H9 (cell line): ENCODE results near the gene THSD4. TPM values are rescaled to one million over a fixed set of nuclear protein-coding genes. Genes with fewer than 3 reads are reported as not detected.

Experiments used
- DNase-seq: peaks from one replicate; pipeline ENCODE4 v3.0.0-alpha.2; 2017
- H2AFZ ChIP-seq: one replicate; pipeline ENCODE4 v1.6.1; 2013; ENCODE audit warnings: mild to moderate bottlenecking, low read length, control low read depth, moderate library complexity
- H2AK5ac ChIP-seq: 2 replicates; pipeline ENCODE4 v1.6.1; 2013; ENCODE audit warnings: low read length, control low read depth, mixed read lengths; ENCODE audit not compliant: insufficient read length
- H2BK120ac ChIP-seq: one replicate; pipeline ENCODE4 v1.6.1; 2013; ENCODE audit warnings: low read depth, mild to moderate bottlenecking, low read length, control low read depth, inconsistent platforms; ENCODE audit not compliant: poor library complexity, severe bottlenecking
- H2BK12ac ChIP-seq: 2 replicates; pipeline ENCODE4 v1.6.1; 2013; ENCODE audit warnings: low read length, control low read depth, mixed read lengths, low read depth; ENCODE audit not compliant: insufficient read length
- H2BK15ac ChIP-seq: 2 replicates; pipeline ENCODE4 v1.6.1; 2013; ENCODE audit warnings: low read depth, low read length, control low read depth
- H2BK20ac ChIP-seq: one replicate; pipeline ENCODE4 v1.6.1; 2013; ENCODE audit warnings: low read depth, mild to moderate bottlenecking, low read length, control low read depth, inconsistent platforms; ENCODE audit not compliant: poor library complexity, severe bottlenecking
- H2BK5ac ChIP-seq: 2 replicates; pipeline ENCODE4 v1.6.1; 2013; ENCODE audit warnings: low read length, control low read depth, mixed read lengths; ENCODE audit not compliant: insufficient read length
- H3K14ac ChIP-seq: 2 replicates; pipeline ENCODE4 v1.6.1; 2013; ENCODE audit warnings: low read length, control low read depth; ENCODE audit not compliant: insufficient read depth
- H3K18ac ChIP-seq: 2 replicates; pipeline ENCODE4 v1.6.1; 2013; ENCODE audit warnings: low read depth, mild to moderate bottlenecking, mixed read lengths, low read length, control low read depth; ENCODE audit not compliant: insufficient read length
- H3K23ac ChIP-seq: 2 replicates; pipeline ENCODE4 v1.6.1; 2013; ENCODE audit warnings: low read length, control low read depth, mixed read lengths, low read depth; ENCODE audit not compliant: insufficient read length
- H3K23me2 ChIP-seq: 2 replicates; pipeline ENCODE4 v1.6.1; 2013; ENCODE audit warnings: low read depth, mild to moderate bottlenecking, mixed read lengths, low read length, control low read depth; ENCODE audit not compliant: insufficient read length, poor library complexity, severe bottlenecking
- H3K27ac ChIP-seq: 2 replicates; pipeline ENCODE4 v1.5.1; 2013; ENCODE audit warnings: low read length, control low read depth, mixed read lengths, low read depth; ENCODE audit not compliant: insufficient read length
- H3K27me3 ChIP-seq: 2 replicates; pipeline ENCODE4 v1.6.1; 2013; ENCODE audit warnings: low read length, control low read depth, inconsistent platforms; ENCODE audit not compliant: insufficient read depth
- H3K4ac ChIP-seq: 2 replicates; pipeline ENCODE4 v1.6.1; 2013; ENCODE audit warnings: low read depth, mild to moderate bottlenecking, control low read depth, inconsistent platforms, low read length, moderate library complexity
- H3K4me1 ChIP-seq: 2 replicates; pipeline ENCODE4 v1.6.1; 2013; ENCODE audit warnings: low read length, control low read depth, inconsistent platforms; ENCODE audit not compliant: insufficient read depth
- H3K4me2 ChIP-seq: 2 replicates; pipeline ENCODE4 v1.6.1; 2013; ENCODE audit warnings: low read length, control low read depth, mixed read lengths; ENCODE audit not compliant: insufficient read length, insufficient read depth
- H3K56ac ChIP-seq: 2 replicates; pipeline ENCODE4 v1.6.1; 2013; ENCODE audit warnings: low read depth, mild to moderate bottlenecking, mixed read lengths, low read length, control low read depth; ENCODE audit not compliant: insufficient read length
- H3K79me1 ChIP-seq: 2 replicates; pipeline ENCODE4 v1.6.1; 2013; ENCODE audit warnings: low read depth, mild to moderate bottlenecking, moderate library complexity, low read length, control low read depth, inconsistent platforms; ENCODE audit not compliant: insufficient read depth, poor library complexity, severe bottlenecking
- H3K79me2 ChIP-seq: 2 replicates; pipeline ENCODE4 v1.6.1; 2013; ENCODE audit warnings: low read length, control low read depth, inconsistent platforms; ENCODE audit not compliant: insufficient read depth
- H3K9ac ChIP-seq: 2 replicates; pipeline ENCODE4 v1.6.1; 2013; ENCODE audit warnings: low read length, control low read depth, mixed read lengths; ENCODE audit not compliant: insufficient read length; ENCODE audit errors: extremely low read depth
- H3K9me3 ChIP-seq: one replicate; pipeline ENCODE4 v1.6.1; 2013; ENCODE audit warnings: low read depth, low read length, inconsistent platforms; ENCODE audit not compliant: control insufficient read depth
- H3T11ph ChIP-seq: one replicate; pipeline ENCODE4 v1.6.1; 2013; ENCODE audit warnings: mild to moderate bottlenecking, low read length, control low read depth, inconsistent platforms
- H4K20me1 ChIP-seq: one replicate; pipeline ENCODE4 v1.6.1; 2013; ENCODE audit not compliant: control insufficient read depth, insufficient read length, insufficient read depth
- H4K5ac ChIP-seq: 2 replicates; pipeline ENCODE4 v1.6.1; 2013; ENCODE audit warnings: low read depth, mild to moderate bottlenecking, mixed read lengths, low read length, control low read depth; ENCODE audit not compliant: insufficient read length
- H4K8ac ChIP-seq: replicated peaks from 2 replicates; pipeline ENCODE4 v1.6.1; 2013; ENCODE audit warnings: low read length, control low read depth, mixed read lengths, low read depth; ENCODE audit not compliant: insufficient read length
- H4K91ac ChIP-seq: 2 replicates; pipeline ENCODE4 v1.6.1; 2013; ENCODE audit warnings: low read depth, mild to moderate bottlenecking, moderate library complexity, mixed read lengths, low read length, control low read depth; ENCODE audit not compliant: insufficient read length
- H3K27ac Mint-ChIP-seq, 3 experiments: 2 replicates in 2 of 3; 3 replicates in 1 of 3; pipeline ENCODE4 v1.8.0; 2020 to 2021; ENCODE audit warnings: mixed read lengths in 3 of 3, mild to moderate bottlenecking in 1 of 3, moderate library complexity in 1 of 3
- H3K27me3 Mint-ChIP-seq: 2 replicates; pipeline ENCODE4 v1.8.0; 2021; ENCODE audit warnings: low read depth, mild to moderate bottlenecking, moderate library complexity, mixed read lengths
- H3K36me3 Mint-ChIP-seq, 3 experiments: 2 replicates in 2 of 3; 3 replicates in 1 of 3; pipeline ENCODE4 v1.8.0; 2020 to 2021; ENCODE audit warnings: low read depth in 3 of 3, mixed read lengths in 3 of 3; ENCODE audit not compliant: insufficient read depth in 1 of 3
- H3K4me1 Mint-ChIP-seq, 2 experiments: 2 replicates each; pipeline ENCODE4 v1.8.0; 2020; ENCODE audit warnings: mixed read lengths in 2 of 2
- H3K4me3 Mint-ChIP-seq, 2 experiments: 2 replicates in 1 of 2; 3 replicates in 1 of 2; pipeline ENCODE4 v1.8.0; 2020 to 2021; ENCODE audit warnings: mild to moderate bottlenecking in 2 of 2, mixed read lengths in 2 of 2, moderate library complexity in 1 of 2
- H3K9me3 Mint-ChIP-seq, 2 experiments: 2 replicates in 1 of 2; 3 replicates in 1 of 2; pipeline ENCODE4 v1.8.0; 2020; ENCODE audit warnings: mild to moderate bottlenecking in 2 of 2, mixed read lengths in 2 of 2, moderate library complexity in 1 of 2
- CTCF ChIP-seq: fragments of 200-600 bp; sonication (generic); conservative IDR thresholded peaks from 3 replicates; pipeline ENCODE4 v1.8.0; 2021; ENCODE audit warnings: antibody characterized with exemption, mild to moderate bottlenecking
- WGBS: extraction: QIAGEN DNeasy Blood & Tissue Kit; methylation state at CpG from one replicate; pipeline ENCODE4 v1.1.7; 2013; ENCODE audit warnings: missing lambda C conversion rate, low lambda C conversion rate, mixed read lengths; ENCODE audit not compliant: insufficient read length; ENCODE audit errors: extremely low coverage; 5-methylcytosine and 5-hydroxymethylcytosine counted together
- total RNA-seq: library from RNA; stranded (reverse); gene quantifications from 2 replicates; pipeline ENCODE4 v1.2.1, GENCODE V29; 2021

Gene THSD4
- total RNA-seq, 1 experiment from 2014 or later, result 5.5 TPM

DNA sequence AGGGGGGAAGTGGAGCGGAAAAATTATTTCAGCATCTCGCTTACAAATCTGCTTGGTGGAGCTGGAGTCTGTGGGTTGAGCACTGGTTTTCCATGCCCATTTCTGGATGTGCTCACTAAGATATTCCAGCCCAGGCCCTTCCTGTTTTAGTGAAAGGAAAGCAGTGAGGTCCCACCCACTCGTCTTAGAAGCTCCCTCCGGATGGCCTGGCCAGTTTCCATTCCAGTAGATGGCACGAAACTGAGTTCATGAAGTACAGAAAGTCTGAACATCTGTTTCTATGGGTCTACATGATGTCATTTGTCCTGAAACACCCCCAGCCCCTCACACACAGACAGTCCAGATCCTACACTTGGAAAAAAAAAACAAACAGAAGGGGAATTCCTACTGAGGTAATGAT lies 31.9 kb upstream of the THSD4 start:
- H2AFZ ChIP-seq, result no peak overlapping the region
- H3K23me2 ChIP-seq, result no peaks in the 10 kb centered on the region
- H3K36me3 Mint-ChIP-seq, result peaks cover 3 to 29% (median 7%) of the 10 kb centered on the region in 3 experiments; a peak in 6 of 7 replicates
- H3K4me1 Mint-ChIP-seq, result peaks cover 27 to 28% of the 10 kb centered on the region in 2 experiments
- H3K9me3 Mint-ChIP-seq, result peaks cover 14 to 27% of the 10 kb centered on the region in 2 experiments
- no peak overlapping the region for H3K4me3 Mint-ChIP-seq
- H3K4ac ChIP-seq, result no peak overlapping the region
- H3K4me2 ChIP-seq, result no peak overlapping the region
- no peak overlapping the region for H2AK5ac ChIP-seq
- peaks cover 10% of the 10 kb centered on the region; the same call in 1 of the 2 replicates for H3K4me1 ChIP-seq
- no CpG with 5 or more reads among the region's 5 CpGs for WGBS
- no peaks in the 10 kb centered on the region for H3K79me1 ChIP-seq
- no peak overlapping the region for H2BK12ac ChIP-seq
- no peak for DNase-seq
- H3K79me2 ChIP-seq, result no peaks in the 10 kb centered on the region
- H4K5ac ChIP-seq, result no peak overlapping the region
- no peak overlapping the region for H2BK15ac ChIP-seq
- H2BK5ac ChIP-seq, result no peak overlapping the region
- H2BK120ac ChIP-seq, result no peak overlapping the region
- no peak for TF ChIP-seq CTCF
- no peak overlapping the region for H4K8ac ChIP-seq
- no peak overlapping the region for H3K27ac ChIP-seq
- H2BK20ac ChIP-seq, result no peak overlapping the region
- peaks cover 15% of the 10 kb centered on the region; the same call in 1 of the 2 replicates for H3K27me3 ChIP-seq
- H3K56ac ChIP-seq, result no peak overlapping the region
- H4K20me1 ChIP-seq, result no peaks in the 10 kb centered on the region
- H3K9me3 ChIP-seq, result no peaks in the 10 kb centered on the region
- no peak overlapping the region for H4K91ac ChIP-seq
- no peak overlapping the region for H3K9ac ChIP-seq
- H3K23ac ChIP-seq, result no peak overlapping the region
- H3K27ac Mint-ChIP-seq, result no peak overlapping the region
- no peak overlapping the region for H3T11ph ChIP-seq
- H3K18ac ChIP-seq, result no peak overlapping the region
- no peak overlapping the region for H3K14ac ChIP-seq
- peaks cover 100% of the 10 kb centered on the region for H3K27me3 Mint-ChIP-seq
